Measurements from ENCODE around the gene YWHAG.
A peak's percentile ranks its signal among the peaks of the same experiment; 100 is the strongest.
"Not testable (repeated sequence)": the region's sequence is repeated elsewhere in the genome, so short reads cannot be mapped to it uniquely, and the experiment has no call there.

Gene YWHAG

DNA sequence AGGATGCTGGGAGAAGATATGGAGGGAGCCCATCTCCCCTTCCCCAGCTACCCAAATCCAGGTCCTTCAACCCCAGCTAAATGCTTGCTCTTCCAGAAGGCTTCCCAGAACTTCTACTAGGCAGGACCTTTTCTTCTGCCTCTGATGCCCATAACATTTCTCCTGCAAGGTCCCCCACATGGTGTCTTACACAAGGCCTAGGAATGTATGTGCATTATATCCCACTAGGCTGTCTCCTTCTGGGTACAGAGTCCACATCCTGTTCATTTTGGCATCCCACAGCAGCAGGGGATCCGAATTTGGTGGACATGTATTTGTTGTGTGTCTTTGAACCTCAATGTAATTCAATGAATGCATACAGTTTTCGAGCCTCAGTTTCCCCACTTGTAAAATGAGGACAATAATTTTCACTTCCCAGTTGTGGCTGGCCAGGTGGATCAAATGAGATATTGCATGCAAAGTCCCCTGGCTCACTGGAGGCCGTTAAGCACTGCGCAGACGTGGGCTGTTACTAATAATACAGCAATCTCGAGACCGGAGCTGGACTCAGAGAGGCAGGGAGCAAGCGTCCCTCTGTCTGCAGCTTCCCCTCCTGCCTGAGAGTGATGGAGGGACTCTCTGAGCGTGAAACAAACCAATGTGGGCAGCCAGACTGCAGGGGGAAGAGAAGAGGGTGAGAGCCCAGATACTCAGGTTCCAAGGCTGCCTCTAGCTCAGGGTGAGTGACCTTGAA lies 18.6 kb upstream of the YWHAG start:
- no peak for DNase-seq

DNA sequence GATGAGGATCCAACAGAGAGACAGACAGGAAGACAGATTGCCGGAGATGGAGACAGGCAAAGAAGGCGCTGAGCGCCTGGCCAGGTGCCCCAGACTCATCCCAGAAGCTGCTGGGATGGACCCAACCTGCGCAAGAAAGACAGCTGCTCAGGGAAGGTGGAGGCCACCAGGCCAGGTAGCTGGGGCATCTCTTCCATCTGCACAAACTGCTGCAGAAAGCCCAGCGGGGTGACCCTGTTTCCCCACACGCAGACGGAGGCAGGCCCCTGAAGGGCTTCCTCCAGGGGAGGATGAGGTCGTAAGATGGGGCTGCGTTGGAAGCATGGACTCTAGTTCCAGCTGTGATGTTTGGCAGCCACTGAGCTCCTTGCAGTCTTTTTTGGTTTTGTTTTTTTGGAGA lies 16.5 kb upstream of the YWHAG start:
- no peak for DNase-seq

DNA sequence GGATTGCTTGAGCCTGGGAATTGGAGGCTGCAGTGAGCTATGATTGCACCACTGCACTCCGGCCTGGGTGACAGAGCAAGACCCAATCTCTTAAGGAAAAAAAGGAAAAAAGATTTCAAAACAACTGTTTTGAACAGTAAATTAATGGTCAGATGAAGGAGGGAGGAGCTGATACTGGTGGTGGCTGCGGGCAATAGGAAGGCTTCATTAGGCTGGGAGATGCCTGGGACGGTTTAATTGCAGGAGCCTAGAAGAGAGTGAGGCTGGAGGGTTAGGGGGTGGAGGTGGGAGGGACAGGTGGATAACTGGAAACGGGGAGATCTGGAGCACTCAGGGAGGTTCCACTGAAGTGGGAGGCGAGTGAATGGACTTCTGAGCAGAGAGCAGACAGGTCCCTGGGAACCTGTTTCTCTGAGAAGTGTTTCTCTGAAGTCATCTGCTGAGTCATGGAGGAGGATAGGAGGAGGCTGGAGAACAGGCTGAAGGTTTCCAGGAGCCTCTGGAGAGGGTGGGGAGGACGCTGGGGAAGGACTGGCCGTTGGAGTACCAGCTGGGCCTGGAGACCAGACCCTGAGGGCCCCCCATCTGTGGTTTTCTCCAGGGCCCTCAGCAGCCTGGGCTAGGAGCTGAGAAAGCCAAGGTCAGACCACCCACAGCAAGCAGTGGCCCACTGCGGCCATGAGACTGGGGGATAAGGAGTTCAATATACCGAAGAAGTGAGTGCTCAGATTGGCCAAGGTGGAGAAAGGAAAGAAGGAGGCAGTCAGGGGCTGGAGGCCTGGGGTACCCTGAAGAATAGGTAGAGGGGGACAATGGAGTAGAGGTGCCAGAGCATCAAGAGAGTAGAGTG lies 14.4 kb upstream of the YWHAG start:
- no peak for DNase-seq

DNA sequence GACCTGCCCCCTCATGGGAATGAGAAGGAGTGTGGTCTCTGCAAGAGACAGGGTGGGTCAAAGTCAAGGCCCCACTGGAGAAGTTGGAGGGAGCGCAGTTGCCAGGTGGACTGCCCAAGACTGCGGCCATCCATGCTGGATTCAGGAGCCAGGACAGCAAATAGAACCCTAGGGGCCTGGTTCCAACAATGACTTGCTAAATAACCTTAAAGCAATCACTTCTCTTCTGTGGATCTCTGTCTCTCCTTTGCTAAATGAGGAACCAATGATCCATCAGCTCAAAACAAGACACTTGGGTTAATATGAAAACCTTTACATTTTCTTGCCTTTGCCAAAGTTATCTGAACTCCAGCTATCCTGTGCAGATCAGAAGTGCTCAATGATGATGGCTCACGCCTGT lies 12.6 kb upstream of the YWHAG start:
- no peak for DNase-seq

DNA sequence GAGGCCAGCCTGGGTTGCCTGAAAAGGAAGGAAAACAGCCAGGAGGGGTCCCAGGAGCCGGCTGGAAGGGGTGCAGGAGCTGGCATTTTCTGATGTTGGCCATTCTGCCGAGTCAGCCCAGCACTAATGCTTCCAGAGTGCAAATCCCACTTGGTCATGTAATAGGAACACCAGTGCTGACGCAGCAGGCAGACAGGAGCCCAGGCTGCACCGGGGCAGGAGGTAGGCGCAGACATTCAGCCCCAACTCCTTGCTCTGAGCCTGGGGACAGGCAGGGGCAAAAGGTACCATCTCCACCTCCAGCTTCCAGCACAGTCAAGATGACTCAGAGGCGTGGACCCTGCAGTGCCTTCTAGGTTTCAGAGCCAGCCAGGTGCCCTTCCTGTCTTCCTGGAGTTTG lies 10.2 kb upstream of the YWHAG start:
- DNase-seq: no peak

DNA sequence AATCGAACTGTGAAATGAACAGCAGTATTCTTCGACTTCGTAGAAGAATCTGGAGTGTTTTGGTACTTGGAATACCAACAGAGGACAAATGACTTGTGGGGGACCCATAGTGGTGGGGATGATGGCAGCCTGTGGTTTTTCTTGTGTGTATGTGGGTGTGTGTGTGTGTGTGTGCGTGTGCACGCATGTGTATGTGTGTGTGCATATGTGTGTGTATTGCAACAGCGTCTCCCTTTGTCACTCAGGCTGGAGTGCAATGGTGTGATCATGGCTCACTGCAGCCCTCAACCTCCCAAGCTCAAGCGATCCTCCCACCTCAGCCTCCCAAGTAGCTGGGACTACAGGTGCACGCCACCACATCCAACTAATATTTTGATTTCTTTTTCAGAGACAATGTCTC lies 9.4 kb upstream of the YWHAG start:
- DNase-seq: no peak

DNA sequence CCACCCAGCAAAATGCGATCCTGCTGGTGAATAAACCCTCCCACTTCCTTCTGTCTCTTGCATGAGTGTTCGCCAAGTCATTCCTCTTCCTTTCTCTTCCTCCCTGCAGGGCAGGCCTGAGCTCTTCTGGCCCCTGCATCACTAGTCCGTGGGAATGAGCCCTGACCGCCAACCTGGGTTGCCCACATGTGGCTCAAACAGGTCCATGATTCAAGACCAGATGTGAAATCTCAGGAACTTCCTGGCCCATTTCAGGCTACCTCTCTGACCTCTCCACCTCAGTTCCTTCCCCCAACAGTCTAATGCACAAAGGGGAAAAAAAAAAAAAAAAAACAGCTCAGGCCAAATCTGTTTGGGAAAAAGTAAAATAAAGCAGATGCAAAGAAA lies 5.4 kb upstream of the YWHAG start:
- no peak for DNase-seq

DNA sequence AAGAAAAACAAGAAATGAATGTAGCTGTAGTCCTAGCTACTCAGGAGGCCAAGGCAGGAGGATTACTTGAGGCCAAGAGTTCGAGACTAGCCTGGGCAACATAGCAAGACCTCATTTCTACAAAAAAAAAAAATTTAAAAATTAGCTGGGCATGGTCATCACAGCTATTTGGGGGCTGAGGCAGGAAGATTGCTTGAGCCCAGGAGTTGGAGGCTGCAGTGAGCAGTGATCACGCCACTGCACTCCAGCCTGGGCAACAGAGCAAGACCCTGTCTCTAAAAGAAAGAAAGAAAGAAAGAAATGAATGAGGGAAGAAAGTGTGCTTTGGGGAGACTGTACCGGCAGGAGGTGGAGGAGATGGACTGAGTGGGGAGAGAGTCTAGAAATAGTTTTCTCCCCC lies 5.0 kb upstream of the YWHAG start:
- not testable (repeated sequence) for DNase-seq

DNA sequence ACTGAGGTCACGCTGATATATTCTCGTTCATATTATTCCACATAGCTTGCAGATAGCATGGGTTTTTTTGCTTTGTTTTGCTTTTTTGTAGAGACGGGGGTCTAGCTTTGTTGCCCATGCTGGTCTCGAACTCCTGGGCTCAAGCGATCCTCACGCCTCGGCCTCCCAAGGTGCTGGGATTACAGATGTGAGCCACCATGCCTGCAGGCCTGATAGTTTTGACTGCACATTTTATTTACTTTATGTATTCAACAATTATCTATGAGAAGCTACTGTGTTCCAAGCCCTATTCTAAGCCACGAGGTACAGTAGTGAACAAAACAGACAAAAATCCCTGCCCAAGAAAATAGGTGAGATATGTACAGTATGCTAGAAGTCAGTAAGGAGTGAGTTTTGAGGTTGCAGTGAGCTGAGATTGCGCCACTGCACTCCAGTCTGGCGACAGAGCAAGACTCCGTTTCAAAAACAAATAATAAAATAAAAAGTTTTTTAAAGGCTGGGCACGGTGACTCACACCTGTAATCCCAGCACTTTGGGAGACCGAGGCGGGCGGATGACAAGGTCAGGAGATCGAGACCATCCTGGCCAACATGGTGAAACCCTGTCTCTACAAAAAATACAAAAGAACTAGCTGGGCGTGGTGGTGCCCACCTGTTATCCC lies 1.3 kb upstream of the YWHAG start:
- DNase-seq: no peak

DNA sequence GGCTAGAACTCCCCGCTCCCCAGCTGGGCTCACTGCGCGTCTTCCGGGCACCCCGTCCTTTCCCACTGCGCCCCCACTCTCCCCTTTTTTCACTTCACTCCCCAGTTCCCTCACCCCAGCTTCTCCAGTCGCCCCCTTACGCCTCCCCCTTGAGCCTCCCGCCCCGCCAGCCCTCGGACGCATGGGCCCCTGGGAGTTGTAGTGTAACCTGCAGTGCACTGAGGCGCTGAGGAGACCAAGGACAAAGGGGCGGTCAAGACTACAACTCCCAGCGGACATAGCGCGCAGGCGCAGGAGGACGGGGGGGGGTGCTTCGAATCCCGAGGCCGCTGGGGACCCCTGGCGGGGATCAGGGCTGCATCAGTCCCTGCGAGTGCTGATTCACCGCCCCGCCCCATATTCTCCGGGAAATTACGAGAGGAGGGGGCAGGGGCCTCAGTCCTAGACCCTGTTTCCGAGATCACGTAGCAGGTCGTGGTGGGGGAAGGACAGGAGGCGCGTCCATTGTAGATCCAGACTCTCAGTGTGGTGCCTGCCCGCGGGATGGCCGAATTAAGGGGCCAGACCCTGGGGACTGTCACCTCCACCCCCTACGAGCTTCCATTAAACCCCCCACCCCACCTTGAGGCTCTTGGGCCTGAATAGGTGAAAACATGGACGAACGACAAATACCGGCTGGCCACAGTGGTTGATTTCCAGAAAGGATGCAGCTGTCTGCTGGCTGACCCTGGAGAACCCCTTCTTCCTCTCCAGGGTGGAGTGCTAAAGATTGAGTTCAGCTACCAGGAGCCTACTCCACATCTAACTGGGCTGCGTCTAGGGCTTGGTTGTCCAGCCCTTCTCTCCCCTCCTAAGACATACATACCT lies 553 bp upstream of the YWHAG start:
- DNase-seq: peak; percentile 100

DNA sequence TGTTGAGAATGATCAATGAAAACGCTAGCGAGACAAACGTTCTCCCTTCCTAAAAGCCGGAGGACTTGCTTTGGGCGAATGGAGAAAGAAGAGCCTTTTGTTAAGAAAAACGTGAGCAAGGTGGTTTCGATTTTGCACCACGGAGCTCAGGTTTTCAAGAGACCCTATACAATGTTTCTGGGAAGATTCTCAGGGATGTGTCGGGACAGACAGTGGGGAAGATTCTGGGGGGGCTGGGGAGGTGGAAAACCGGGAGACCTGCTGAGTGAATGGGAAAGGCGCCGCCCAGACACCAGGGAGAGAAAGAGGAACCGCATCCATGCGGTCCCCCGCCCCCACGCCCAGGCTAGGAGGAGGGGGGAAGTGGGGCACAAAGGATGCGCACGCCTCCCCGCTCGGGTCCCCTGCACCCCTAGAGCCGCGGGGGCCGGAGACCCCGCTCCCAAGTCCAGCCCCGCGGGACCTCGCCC lies 745 bp downstream of the YWHAG start:
- DNase-seq: peak; percentile 82

DNA sequence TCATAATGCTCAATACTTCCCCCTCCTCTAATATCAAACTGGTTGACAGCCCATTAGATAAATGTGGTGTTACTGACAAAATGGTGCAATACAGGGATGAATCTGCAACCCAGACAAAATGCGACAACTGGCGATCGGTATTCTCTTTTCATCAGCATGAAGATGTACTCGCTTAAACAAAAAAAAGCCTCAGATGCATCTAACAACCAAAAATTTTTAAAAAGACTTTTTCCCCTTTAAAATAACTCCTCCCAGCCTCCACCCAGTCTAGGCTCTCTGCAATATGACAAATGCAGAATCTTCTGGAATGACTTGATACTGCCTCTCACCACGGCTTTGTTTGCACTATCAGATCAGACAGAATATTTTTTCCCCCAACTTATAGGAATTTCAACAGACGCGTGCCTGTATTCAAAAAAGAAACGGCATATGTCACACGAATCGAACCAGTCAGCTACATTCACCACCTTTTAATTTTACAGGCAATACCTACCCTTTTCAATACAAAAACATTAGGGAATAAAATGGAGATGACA lies 1.2 kb downstream of the YWHAG start:
- DNase-seq: peak; percentile 64

DNA sequence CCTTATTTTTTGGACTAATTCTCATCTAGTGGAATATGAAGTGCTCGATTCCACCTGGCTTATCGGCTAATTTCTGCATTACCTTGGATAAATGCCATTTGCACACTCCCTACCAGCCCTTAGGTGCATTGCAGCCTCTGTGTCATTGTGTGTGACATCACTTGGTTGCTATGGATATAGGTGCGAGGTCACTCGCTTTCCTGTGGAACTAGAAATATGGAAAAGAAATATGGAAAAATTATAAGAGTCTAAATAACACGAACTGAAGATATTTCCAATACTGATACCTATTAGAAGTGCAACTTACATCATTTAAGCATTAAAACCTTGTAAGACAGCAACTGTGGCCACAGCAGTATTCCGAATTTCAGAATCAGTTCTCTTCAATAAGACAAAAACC lies 2.0 kb downstream of the YWHAG start:
- DNase-seq: peak; percentile 77

DNA sequence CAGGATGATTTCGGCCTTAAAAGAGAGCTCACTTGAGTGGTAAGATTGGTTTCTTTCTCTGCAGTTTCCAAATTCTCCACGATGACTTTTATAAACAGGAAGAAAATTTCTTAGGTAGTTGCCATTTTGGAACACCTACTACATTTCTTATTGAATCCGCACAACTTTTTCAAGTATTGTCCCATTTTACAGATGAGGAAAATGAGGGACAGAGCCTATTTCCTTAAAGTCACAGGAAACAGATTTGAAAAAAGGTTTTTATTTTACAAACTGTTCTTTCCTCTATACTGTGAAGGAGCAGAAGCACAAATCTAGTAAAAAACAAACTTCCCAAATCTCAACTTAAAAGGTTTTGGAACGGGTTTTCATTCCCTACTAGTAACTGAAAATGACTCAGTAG lies 2.7 kb downstream of the YWHAG start:
- DNase-seq: no peak

DNA sequence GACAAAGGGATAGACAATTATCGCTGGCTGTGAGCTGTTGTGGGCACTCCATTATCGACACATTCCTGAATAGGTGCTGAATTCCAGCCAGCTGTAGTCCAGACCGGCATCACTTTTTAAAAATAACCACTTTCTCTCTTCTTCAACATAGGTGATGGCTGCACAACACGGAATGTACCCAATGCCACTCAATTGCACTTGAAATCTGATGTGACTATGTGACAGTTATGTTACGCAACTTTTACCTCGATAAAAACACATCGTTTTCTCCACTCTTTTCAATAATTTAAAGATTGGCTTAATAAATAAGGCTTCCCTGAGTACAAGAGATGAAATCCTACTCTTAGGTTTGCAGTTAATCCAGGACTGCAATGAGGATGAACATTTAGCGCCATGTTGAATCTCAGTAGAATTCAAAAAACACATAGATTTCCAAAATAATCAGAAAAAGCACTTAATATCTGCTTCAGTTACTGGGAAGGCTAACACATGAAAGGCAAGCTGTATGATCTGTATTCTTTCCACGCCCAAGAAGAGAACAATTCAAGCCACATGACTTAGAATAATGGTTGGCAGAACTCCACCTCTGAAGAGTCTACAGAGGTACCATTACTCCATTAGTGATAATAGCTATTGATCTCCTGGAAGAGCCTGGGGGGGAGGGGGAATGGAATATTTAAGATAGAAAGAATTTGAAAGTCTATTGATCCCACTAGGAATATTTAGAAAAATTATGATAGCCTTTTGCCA lies 3.6 kb downstream of the YWHAG start:
- DNase-seq: no peak

DNA sequence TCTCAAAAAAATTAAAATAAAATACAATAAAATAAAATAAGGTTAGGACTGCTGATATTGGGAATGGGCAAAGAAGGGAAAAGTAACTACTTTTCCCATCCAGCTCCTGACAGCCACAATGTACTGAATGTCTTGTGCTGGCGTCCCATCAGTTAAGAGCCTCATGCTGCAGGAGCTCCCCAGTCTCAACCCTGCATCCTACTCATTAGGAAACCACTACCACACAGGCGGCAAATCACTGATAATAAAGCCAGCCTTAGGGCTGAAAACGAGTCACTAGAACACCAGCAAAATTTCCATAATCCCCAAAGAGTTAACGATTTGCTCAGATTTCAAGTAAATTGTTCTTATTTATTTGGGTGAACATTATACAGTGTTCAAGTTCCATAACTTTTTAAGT lies 4.3 kb downstream of the YWHAG start:
- no peak for DNase-seq

DNA sequence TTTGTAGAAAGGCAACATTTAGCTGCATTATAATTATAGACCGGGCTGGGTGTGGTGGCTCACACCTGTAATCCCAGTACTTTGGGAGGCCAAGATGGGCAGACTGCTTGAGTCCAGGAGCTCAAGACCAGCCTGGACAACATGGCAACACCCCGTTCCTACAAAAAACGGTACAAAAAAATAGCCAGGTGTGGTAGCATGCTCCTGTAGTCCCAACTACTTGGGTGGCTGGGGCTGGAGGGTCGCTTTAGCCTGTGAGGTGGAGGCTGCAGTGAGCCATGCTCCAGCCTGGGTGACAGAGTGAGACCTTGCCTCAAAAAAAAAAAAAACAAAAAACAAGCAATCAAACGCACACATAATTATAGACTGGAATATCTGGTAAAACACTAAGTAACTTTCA lies 5.0 kb downstream of the YWHAG start:
- DNase-seq: no peak

DNA sequence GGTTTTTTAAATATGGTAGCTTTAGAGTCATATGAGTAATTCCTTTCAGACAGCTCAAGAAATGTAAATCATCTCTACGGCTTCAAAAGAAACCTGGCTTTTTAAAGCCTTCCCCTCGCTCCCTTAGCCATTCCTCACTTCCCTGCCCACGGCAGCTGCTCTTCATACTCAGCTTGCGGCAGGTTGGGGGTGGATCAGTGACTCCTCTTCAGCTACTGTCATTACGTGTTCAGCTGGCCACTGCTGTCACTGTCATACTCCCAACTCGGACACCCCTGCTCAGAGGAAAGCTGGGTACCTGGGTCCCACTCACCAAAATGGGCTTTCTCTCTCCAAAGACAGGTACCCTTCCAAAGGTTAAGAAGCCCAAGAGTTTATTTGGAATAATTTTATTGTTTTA lies 6.6 kb downstream of the YWHAG start:
- no peak for DNase-seq

DNA sequence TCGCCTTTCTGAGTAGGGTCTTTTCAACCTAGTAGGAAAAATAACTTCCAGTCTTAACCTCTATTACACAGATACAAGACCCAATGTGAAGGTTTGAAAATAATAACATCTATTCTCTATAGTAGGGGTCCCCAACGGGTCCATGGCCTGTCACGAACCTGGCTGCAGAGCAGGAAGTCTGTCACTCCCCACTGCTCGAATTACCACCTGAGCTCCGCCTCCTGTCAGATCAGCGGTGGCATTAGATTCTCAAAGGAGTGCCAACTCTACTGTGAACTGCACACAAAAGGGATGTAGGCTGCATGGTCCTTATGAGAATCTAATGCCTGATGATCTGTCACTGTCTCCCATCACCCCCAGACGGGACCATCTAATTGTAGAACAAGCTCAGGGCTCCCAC lies 7.4 kb downstream of the YWHAG start:
- DNase-seq: no peak

DNA sequence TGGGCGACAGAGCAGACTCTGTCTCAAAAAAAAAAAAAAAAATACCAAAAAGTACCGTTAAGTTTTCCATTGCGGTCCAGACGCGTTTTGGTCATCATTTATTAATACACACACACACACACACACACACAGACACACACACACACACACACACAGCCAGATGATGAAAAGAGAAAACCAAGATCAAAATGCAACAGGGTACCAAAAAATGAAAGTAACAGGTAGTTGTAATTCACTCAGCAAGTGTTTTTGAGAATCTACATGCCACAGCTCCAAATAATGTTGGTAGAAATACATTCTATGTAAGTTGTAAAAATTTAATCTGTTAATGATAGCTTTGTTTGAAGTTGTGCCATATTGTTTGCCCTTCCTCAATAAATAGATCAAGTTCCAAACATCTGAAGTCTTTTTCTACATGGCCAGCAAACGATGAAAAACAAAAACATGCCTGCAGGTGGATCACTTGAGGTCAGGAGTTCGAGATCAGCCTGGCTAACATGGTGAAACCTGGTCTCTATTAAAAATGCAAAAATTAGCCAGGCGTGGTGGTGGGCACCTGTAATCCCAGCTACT lies 9.4 kb downstream of the YWHAG start:
- DNase-seq: no peak

DNA sequence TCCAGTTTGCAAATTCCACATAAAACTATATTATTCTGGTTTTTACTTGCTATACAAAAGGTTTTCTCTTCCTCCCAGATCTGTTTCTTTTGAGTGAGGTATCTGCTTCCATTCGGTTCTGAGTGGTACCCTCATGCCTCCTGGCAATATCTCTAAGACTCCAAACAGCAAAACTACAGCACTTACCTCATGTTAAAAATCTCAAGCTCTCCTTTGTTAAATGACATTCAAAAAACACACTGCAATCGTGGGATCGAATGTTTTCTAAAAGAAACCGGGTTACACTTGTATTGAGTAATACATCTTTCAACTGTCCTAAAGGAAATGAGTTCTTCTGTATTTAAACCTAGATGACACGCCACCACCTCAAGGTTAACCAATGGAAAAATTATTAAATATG lies 11.1 kb downstream of the YWHAG start:
- no peak for DNase-seq

DNA sequence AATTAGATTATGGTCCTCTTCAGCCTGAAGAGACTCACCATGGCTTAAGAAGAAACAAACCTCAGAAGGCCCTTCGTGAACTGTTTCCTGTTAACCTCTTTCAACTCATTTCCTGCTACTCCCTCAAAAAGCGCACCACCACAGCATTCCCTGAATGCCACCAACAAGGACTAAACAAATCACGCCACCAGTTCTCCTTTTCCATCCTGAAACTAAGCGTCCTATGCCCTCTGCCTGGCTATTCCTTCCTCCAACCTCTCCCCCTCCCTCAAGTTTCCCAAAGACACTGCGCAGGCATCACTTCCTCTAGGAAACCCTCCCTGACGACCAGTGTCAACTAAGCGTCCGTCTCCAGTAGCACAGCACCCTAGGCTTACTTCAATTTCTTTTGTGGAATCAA lies 12.0 kb downstream of the YWHAG start:
- no peak for DNase-seq
